DND-41 (cell line): Measurements from ENCODE around the gene HRH1.

Source experiments
- EZH2 ChIP-seq: IDR thresholded peaks from 3 replicates; pipeline ENCODE4 v1.6.1; 2012; ENCODE audit warnings: borderline replicate concordance, low read depth, mild to moderate bottlenecking, moderate library complexity, low read length, inconsistent platforms; ENCODE audit not compliant: severe bottlenecking
- TF ChIP-seq, protein P1 (sequence below): IDR thresholded peaks from 2 replicates; pipeline ENCODE4 v1.5.1; 2012; ENCODE audit warnings: borderline replicate concordance, low read length, moderate library complexity, mild to moderate bottlenecking; ENCODE audit not compliant: poor library complexity, severe bottlenecking; ENCODE audit errors: extremely low read depth

DNA sequence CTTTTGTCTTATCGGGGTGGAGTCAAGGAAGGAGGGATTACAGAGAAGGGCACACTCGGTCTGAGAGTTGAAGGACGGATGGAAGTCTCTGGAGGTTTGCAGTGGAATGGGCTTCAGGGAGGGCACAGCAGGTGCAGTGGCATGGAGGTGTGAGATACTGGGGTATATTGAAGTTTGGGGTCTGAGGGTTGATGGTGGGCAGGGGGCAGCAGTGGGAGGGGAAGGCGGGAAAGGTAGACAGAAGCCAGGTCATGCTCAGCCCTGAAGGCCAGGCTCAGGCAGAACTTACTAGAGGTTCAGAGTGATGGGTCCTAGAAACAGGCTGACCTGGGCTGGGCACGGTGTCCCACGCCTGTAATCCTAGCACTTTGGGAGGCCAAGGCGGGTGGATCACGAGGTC lies 52.7 kb downstream of the HRH1 start:
- TF ChIP-seq, protein P1, sequence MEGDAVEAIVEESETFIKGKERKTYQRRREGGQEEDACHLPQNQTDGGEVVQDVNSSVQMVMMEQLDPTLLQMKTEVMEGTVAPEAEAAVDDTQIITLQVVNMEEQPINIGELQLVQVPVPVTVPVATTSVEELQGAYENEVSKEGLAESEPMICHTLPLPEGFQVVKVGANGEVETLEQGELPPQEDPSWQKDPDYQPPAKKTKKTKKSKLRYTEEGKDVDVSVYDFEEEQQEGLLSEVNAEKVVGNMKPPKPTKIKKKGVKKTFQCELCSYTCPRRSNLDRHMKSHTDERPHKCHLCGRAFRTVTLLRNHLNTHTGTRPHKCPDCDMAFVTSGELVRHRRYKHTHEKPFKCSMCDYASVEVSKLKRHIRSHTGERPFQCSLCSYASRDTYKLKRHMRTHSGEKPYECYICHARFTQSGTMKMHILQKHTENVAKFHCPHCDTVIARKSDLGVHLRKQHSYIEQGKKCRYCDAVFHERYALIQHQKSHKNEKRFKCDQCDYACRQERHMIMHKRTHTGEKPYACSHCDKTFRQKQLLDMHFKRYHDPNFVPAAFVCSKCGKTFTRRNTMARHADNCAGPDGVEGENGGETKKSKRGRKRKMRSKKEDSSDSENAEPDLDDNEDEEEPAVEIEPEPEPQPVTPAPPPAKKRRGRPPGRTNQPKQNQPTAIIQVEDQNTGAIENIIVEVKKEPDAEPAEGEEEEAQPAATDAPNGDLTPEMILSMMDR: no peak
- TF ChIP-seq EZH2: no peak
